Suppressor macrophage treated with lipopolysaccharide for 1 hour (primary cell): ENCODE results near the gene SECISBP2L.
"Not testable (repeated sequence)": the region's sequence is repeated elsewhere in the genome, so short reads cannot be mapped to it uniquely, and the experiment has no call there.

Experiments used
- DNase-seq, 3 donors: peaks; one replicate each; pipeline ENCODE4 v3.0.0-alpha.2; 2020 to 2022

SECISBP2L gene

GRCh38 chr15:49046220-49047102 is at the start of gene SECISBP2L:
Gene SECISBP2L (minus strand): TSS chr15:49046446. CDS start chr15:49046299, 147 bp downstream.
- DNase-seq, result peak; percentile 94 to 96 (median 96)

- no peak for DNase-seq
These were observed 48.7 kb upstream of the SECISBP2L start for GRCh38 chr15:49094923-49095322.

GRCh38 chr15:49093252-49094105 is 47.2 kb upstream of the SECISBP2L start:
- DNase-seq, result no peak

- no peak for DNase-seq
These were observed 42.8 kb upstream of the SECISBP2L start for GRCh38 chr15:49088996-49089395.

- DNase-seq, result no peak
These were observed 39.6 kb upstream of the SECISBP2L start for GRCh38 chr15:49085696-49086459.

GRCh38 chr15:49084285-49084570 is 38.0 kb upstream of the SECISBP2L start:
- DNase-seq, result no peak

GRCh38 chr15:49083401-49084284 is 37.4 kb upstream of the SECISBP2L start:
- peak in 1 of 3 donors; percentile 9 for DNase-seq

GRCh38 chr15:49082960-49083359 is 36.7 kb upstream of the SECISBP2L start:
- DNase-seq, result no peak

GRCh38 chr15:49079340-49080039 is 33.2 kb upstream of the SECISBP2L start:
- DNase-seq, result no peak

GRCh38 chr15:49075881-49076280 is 29.6 kb upstream of the SECISBP2L start:
- DNase-seq, result peak in 2 of 3 donors; percentile 17 to 18

- not testable (repeated sequence) for DNase-seq
These were observed 28.5 kb upstream of the SECISBP2L start for GRCh38 chr15:49074589-49075287.

- no peak for DNase-seq
These were observed 20.1 kb upstream of the SECISBP2L start for GRCh38 chr15:49066372-49066771.

- DNase-seq, result no peak
These were observed 18.6 kb upstream of the SECISBP2L start for GRCh38 chr15:49064884-49065283.

- no peak for DNase-seq
These were observed 18.0 kb upstream of the SECISBP2L start for GRCh38 chr15:49064281-49064653.

- DNase-seq, result peak; percentile 77 to 85 (median 80)
These were observed 17.4 kb upstream of the SECISBP2L start for GRCh38 chr15:49063402-49064280.

- no peak for DNase-seq
These were observed 16.7 kb upstream of the SECISBP2L start for GRCh38 chr15:49062900-49063299.

GRCh38 chr15:49060710-49061495 is 14.7 kb upstream of the SECISBP2L start:
- DNase-seq, result peak in 1 of 3 donors; percentile 20

GRCh38 chr15:49059491-49059890 is 13.2 kb upstream of the SECISBP2L start:
- no peak for DNase-seq

- no peak for DNase-seq
These were observed 12.3 kb upstream of the SECISBP2L start for GRCh38 chr15:49058559-49058958.
